ENCODE results near the gene GPR78.

- TF ChIP-seq CTCF (IDR thresholded peaks at IDR 0.05), result no peak
- TF ChIP-seq EP300 (IDR thresholded peaks at IDR 0.05), result no peak
- TF ChIP-seq POLR2A (IDR thresholded peaks at IDR 0.05), result no peak
- TF ChIP-seq POLR2AphosphoS5 (IDR thresholded peaks at IDR 0.05), result no peak
These were observed 8.2 kb upstream of the GPR78 start for GRCh38 chr4:8571702-8572685.

Measured in sigmoid colon (tissue), 4 donors.